T1000 (cell line): Measurements from ENCODE around the gene NR2F1.

Experiments
- DNase-seq: peaks from one replicate; lab custom pipeline; 2025; ENCODE audit warnings: mixed read lengths; lab: John Stamatoyannopoulos, UW

The NR2F1 gene

DNA sequence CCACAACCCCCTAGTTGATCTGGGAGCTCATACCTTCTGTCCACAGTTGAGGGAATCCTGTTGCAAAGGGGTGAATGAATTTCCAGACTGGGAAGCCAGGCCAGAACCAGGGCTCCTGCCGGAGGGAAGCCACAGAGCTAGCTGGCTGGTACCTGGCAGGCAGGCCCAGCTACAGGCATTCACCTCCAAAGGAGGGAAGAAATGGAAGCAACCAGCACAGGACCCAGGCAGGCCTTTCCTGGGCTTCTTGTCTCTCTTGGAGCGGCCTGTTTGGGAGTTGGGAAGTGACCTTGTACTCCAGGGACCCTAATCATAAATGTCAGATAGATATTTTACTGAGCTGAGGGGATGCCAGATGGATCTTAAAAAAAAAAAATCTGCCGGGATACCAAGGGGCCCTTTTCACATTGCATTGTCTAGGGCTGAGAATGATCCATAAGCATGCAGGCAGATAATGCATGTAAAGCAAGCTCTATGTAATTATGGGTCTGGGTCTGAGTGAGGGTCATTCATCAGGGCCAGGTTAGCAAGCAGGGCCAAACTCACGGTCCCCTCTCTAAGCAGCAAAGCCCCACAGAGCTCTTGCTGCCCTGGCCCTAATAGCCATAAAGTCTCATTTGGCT lies 8.4 kb downstream of the NR2F1 start:
- no peak for DNase-seq

DNA sequence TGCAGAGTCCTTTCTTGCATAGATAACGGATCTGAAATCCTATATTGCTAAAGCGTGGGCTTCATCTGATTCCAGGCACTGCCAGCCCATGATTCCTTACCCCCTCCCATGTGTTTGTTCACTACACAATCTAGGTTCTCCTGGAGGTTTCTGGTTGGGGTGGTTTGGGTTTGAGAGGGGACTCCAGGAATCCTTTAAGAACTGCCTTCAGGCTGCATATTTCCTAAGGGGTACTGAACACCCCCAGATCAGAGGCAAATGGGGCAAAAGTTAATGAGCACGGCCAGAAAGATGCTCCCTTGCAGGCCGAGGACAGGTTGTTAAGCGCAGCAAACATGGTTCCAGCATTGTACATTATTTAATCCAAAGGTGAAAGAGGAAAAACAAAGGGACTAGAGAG lies 9.9 kb downstream of the NR2F1 start:
- no peak for DNase-seq

DNA sequence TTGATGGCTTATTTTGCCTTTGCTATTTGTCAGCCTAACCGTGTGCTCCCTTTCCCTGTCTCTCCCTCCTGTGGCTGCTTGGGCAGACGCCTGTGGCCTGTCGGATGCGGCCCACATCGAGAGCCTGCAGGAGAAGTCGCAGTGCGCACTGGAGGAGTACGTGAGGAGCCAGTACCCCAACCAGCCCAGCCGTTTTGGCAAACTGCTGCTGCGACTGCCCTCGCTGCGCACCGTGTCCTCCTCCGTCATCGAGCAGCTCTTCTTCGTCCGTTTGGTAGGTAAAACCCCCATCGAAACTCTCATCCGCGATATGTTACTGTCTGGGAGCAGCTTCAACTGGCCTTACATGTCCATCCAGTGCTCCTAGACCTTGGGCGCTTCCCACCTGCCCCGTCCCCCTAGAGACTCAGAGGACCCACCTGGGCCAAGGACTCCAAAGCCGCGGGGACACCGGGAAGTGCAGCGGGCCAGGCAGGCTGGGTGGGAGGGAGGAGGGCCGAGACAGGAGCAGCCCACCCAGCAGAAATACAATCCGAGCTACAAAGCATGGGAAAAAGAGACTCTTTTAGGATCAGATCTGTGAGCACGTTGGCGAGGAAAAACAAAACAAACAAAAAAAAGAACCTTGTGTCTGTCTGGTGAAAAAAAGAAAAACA lies 10.6 kb downstream of the NR2F1 start:
- no peak for DNase-seq

DNA sequence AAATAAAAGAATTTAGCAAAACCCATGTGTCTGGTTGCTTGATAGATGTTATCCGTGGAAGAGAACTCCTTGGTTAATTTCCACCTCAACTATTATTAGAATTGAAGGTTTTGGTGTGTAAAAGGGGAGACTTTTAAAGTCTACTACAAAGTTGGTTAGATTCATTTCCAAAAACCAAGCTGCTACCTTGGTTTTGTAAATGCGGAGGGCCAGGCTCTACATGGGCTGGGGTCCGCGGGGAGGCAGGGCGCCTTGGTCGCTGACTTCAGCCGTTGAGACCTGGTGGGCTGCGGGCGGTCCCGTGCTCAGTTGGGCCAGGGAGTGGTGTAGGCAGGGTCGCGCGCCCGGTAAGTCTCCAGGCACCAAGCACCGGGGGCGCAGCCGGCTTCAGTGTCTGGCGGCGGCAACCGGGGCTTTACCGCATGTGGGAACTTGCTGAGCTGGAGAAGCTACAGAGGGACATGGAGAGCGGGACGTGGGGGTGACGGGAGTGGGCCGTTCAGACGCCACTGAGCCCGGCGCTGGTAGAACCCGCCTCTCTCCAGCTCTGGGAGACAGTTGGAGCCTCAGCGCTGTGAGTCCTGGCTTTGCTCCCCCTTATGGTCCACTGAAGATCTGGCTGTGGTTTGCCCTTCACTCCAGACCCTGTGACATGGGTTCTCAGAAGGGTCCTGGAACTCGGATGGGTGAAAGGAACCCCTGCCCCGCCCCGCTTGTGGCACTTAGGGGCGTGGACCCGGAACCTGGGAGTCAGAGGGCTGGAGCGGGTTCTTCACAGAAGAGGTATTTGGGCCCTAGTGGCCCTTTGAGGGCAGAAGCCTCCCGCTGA lies 11.8 kb downstream of the NR2F1 start:
- DNase-seq = no peak

DNA sequence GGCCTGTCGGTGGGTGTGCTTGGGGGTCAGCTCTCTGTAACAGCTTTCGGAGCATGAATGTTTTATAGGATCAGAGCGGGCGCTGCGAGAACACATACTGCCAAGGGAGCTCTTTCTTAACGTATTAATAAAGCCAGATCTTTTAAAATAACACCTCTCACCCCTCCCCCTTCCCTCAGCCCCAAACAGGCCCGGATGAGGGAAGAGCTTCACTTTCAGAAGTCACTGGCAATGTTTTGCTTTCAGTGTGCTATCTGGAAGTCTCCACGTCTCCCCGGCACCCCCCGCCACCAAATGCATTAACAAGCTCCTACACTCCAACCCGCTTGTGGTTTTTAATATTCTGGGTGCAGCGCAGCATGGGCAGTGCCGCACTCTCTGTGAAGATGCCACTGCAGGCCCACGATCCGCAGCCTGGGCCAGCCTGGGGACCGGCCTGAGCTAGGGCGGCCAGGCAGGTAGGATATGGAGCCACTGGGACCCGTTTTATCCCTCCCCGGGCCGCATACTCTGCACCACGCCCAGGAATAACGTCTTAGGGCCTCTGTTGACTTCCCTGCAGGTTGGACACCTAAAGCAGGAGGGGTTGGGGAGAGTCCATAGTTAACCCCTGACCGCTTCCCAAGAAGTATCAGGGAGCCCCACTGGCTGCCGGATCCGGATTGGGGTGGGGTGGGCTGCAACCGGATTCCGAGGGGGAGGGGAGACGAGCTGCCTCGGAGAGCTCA lies 12.6 kb downstream of the NR2F1 start:
- no peak for DNase-seq

DNA sequence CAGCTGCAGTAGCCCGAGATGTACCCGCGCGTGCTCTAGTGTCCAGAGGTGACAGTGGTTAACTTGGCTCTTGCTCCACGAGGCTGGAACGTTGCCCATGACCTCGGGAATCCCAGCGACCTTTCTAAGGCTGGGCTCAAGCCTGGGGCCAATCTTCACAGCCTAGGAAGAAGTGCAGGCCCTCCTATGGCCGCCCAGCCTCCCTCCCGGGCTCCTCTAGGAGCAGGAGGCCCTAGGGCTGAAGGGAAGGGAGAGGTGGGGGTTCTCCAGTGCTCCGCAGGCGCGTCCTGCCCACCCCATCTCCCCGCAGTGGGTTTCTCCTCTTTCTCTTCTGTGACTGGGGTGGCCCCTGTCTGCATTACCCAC lies 13.3 kb downstream of the NR2F1 start:
- DNase-seq = no peak

DNA sequence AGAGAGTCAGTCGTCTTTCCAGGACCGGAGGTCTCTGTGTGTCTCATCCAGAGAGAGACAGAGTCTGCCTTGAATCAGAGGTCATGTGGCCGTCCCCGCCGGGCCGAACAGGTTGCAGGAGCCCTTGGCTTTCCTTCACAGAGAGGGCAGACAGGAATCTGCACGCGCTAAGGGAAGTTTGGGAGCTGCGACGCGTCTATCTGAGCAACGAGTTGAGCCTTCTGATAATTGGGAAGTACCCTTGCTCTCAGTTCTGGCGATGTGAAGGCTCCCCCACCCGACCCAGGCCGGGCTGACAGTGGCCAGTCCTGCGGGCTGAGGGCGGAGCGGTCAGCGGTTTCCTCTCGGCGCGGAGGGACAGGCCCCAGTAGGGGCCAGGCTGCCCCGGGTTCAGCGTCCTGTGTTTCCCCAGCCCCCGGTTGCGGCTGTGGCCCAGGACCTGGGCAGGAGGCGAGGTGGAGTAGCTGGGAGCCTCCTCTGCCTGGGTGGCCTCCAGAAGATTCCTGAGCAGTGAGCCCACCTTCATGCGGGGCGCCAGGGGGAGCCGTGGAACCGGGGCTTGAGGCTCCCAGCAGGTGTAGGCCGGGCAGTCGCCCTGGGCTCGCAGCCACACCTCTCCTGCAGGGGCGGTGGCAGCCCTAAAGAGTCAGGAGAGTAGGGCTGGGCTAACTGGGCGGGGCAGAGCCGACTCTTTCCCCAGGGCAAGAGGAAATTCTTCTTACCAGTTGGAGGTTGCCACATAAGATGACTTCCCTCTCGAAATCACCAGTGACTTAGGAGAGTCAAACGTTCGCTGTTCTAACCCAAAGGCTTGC lies 13.9 kb downstream of the NR2F1 start:
- no peak for DNase-seq

DNA sequence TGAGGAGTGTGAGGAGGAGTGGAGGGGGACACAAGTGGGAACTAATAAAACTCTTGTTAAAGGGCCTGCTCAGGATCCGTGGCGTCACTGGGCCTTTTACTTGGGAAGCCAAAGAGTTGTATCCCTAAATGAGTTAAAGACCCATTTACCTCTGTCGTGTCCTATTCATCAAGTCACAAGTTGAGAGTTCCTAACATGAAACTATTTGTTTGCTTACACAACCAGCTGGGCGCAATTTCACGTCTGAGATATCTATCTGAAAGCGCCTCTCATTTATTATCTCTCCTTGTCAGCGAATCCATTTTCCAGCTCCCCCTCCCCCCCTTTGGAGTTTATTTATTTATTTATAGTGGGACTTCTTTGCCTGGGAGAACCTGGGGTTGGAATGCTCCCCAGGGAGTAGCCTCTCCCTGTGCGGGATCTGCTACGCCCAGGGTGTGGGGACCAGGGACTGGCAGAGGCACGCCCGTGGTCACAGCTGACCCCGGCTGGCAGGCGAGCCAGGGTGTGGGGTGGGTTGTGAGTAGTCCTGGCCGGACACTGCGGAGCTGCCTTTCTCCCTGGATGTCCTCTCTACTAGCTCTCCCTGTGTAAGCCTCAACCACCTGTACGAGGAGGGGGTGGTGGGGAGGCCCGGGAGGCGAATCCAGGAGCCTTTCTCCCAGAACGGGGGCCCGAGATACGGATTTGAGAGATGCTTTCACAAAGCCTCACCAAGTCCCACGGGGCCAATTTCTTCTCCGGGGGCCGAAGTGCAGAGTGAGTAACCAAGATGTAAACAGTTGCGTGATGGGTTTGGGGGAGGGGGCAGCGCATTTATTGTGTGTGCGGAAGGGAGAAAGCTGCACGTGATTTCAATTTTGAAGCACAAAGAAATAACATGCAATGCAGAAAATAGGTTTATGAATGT lies 15.3 kb downstream of the NR2F1 start:
- DNase-seq = no peak

DNA sequence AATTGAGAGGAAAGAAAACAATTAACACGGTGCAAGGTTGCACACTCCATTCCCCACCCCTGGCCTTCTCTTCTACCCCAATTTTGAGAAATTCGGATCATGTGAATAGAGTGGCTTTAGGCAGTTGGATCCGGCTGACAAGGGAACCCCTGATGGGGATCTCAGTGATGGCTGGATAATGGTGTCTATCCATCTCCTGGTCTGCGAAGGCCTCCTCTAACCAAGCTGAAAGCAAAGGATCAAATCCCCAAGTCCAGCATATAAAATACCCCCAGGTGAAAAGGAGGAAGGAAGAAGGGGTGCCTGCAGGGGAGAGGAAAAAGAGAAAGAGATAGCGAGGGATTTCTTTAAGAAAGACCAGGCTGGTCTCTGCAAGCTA lies 16.0 kb downstream of the NR2F1 start:
- no peak for DNase-seq

DNA sequence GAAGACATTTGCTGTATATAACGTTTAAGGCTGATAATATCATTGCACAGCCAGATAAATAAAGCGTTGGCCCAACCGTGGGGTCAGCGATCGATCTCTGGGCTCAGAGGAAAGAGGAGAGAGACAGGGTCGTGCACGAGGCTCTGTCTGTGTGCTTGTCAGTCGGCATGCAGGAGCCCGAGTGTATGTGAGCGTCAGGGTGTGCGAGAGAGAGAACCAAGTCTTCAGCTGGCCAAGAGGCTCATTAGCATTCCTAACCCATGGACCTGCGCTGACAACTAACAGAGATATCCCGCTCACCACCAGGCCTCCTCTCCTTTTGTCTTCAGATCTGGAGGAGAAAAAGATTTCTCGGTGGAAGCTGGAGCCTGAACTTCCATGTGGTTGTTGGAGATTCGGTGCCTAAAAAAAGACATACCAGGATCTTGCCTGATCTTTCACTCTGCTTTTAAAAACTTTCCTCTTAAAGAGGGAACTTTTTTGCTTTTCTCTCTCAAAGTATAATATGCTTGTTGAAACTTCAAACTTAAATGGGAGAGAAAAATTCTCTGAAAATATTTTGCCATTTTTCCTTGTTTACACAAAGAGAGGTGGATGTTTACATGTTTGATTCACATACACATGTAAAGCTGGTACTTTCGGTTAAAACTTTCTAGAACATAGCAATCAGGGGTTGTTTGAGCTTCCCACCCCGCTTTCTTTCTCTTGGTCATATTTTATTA lies 16.5 kb downstream of the NR2F1 start:
- no peak for DNase-seq

DNA sequence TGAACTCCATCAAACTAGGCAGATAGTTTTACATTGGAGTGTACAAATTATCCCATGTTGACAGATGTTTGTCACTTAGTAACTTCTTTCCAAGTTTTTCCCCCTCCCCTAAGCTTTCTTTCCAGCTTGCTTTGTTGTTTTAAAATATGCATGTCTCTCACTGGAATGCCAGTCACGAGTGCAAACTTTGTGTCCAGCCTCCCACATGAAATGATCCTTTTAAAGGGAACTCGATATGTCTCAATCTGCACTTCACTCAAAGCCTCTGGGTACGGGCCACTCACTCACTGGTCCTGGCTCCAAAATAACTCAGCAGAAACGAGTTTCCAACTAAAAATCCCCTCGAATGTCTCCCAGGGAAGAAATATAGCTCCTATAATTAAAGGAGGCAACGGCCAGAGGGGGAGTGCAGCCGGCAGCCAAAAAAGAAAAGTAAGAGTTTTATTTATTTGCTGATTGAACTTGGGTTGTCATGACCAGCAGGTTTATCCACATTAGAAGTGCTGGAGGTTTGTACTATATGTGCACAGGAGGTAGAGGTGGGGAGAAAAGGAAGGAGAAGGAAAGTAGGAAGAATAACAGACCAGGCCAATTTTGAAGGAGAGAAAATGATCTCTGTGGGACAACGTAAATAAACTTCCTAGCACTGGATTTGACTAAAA lies 17.5 kb downstream of the NR2F1 start:
- no peak for DNase-seq

DNA sequence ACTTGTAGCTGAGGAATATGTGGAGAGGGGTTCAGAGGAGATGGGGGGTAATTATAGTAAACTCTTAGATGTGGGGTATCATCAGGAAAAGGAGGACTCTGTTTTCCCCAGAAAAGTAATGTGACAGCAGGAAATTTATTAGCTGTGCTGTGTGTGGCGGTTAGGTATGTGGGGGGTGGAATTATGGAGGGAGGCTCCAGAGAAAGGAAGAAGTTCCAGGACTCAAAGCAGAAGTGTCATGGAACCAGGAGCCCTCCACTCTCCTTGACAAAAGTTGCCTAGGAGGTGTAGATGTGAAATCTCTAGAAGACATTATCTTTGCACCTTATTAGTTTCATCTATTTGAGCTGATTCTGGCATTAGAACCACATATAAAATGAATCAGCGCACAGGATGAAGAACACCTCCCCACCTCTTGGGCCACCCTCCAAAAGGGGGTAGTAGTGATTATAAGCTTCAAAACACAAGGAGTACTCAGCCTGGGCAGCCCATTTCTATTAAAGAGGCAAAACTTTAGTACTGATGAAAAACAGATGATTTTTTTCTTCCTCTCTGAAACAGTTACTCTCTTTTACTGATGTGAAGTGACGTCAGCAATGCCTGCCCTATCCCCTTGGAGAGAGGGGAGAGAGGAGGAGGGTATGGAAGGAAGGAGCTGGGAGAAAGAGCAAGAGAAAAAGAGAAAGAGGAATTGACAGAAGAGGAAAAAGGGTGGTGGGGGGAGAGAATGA lies 18.2 kb downstream of the NR2F1 start:
- DNase-seq = no peak

DNA sequence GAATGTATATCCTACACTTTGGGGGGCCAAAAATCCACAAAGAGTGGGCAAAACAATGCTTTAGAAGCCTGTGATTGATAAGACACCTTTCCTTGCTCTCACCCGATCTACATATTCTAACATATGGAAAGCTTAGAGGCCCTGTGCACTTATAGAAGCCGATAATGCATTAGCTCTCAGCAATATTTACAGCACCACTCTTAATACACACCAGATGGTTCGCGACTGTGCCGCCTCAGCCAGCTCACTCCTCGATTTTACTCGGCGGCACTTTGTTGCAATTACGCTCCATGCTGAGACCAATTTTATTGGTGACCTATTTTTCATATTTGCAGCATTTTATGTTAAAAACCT lies 18.8 kb downstream of the NR2F1 start:
- no peak for DNase-seq

DNA sequence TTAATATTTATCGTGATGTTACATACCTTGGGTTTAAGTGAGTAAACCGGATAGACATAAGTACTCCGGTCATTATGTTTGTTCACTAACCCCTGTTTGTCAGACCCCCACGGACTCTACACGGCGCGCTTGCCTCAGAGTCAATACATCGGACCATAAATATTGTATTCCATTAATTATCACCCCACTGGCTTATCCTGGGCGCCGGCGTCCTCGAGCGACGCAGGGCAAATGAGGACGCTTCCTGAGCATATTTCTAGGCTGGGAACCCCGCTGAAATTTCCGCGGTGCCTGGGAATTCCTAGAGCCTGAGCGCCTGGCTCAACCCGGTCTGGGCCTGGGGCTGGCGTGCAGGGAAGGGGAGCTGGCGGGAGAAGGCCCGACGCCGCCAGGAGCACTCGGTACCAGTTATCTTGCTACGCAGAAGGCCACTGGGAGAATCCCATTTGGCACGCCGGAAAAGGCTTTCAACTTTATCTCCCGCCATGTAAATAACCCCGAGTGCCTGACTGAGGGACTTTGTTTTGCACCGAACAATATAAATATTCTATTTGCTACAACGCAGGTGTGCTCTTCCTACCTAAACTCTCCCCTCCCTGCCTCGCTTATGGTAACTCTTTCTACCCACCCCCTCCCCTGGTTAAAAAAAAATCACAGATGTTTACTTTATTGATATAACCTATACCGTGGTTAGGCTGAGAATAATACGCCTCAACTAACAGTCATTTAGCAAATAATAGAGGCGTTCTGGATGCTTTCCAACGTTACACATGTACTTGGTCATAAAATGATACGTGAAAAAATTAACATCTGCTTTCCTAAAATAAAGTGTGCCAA lies 19.4 kb downstream of the NR2F1 start:
- DNase-seq = no peak

DNA sequence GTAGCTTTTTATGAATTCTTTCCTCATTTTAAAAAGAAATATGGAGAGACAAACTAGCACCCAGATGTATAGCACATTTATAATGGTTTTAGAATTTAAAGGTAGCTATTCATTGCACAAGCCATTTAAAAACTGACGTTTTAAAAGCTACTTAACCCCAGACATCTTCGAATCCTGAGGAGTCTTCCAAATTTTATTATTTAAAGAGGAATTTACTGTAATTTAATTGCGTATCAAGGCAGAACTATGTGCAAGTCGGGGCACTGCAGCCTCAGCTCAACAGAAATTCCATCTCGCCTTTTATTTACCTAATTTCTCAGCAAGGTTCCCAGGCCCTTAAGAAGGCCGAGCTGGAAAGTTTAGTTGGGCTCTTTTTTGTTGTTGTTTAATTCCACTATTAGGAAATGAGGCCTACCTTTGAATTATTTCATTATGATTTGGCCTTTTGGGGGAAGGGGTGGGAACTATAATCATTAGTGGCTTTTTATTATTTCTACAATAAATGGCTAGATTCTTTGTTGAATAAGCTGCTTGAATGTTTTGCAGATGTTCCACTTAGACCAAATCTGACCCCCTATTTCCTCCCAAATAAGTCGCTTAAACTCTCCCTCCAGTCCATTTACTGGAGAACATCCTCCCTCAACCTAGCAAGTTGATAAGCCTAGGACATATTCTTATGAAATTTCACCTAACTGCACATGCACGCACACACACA lies 20.2 kb downstream of the NR2F1 start:
- DNase-seq = no peak

DNA sequence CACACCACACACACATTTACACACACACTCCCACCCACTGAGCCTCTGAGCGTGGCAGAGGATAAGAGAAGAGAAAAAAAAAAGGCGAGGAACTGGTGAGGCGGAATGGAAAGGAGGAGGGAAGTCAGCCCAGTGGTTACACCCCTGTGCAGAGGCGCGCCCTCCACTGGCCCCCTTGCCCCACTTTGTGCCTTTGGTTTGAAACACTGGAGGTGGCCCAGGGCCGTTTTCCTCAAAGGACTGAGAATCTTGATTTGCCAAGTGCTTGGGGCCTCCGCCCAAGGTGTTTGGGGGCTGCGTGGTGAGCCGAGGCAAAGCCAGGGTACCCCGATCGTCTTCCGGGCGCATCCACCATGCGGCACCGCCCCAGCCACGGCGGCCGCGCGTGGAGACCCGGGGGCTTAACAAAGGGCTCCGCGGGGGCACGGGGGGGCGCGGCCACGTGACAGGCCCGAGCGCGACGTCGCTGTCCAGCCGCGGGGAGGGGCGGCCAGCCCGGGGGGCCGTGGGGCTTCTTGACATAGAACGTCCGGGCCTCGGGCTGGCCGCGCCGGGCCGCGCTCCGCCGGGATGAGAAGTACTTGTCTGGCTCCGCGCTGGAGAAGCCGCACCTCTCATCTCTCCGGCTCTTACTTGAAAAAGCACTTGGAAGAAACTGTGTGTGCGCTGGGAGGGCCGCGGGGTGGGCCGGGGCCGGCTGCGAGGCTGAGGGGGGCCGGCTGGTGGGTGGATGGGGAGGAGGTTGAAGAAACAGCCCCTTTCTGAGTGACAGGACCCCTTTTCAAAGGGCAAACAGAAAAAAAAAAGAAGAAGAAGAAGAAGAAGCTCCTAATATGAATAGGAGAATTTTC lies 21.0 kb downstream of the NR2F1 start:
- DNase-seq = no peak
